ENCODE data around the gene IMMT.

The IMMT gene

GRCh38 chr2:86221066-86221684 lies 25.9 kb upstream of the IMMT start:
- peak; percentile 81 for DNase-seq (ENCODE audit: low read depth)
- peak; percentile 94 for TF ChIP-seq CTCF (IDR thresholded peaks at IDR 0.05; ENCODE audit: insufficient read depth, low read depth, low read length, missing control alignments)

GRCh38 chr2:86219896-86220295 lies 24.6 kb upstream of the IMMT start:
- no peak for DNase-seq (ENCODE audit: low read depth)
- TF ChIP-seq CTCF (IDR thresholded peaks at IDR 0.05; ENCODE audit: insufficient read depth, low read depth, low read length, missing control alignments): no peak
- H3K4me3 ChIP-seq (ENCODE audit: low read depth, low read length): no peak overlapping the region

More at GRCh38 chr2:86221066-86221684, 25.9 kb upstream of the IMMT start:
- no peak overlapping the region for H3K4me3 ChIP-seq (ENCODE audit: low read depth, low read length)

GRCh38 chr2:86218124-86218523 lies 22.9 kb upstream of the IMMT start:
- H3K4me3 ChIP-seq (ENCODE audit: low read depth, low read length): no peak overlapping the region
- no peak for DNase-seq (ENCODE audit: low read depth)

GRCh38 chr2:86216575-86217555 lies 21.6 kb upstream of the IMMT start:
- H3K4me3 ChIP-seq (ENCODE audit: low read depth, low read length): no peak overlapping the region
- DNase-seq (ENCODE audit: low read depth): no peak
- no peak for TF ChIP-seq CTCF (IDR thresholded peaks at IDR 0.05; ENCODE audit: insufficient read depth, low read depth, low read length, missing control alignments)

More at GRCh38 chr2:86218124-86218523, 22.9 kb upstream of the IMMT start:
- no peak for TF ChIP-seq CTCF (IDR thresholded peaks at IDR 0.05; ENCODE audit: insufficient read depth, low read depth, low read length, missing control alignments)

- TF ChIP-seq CTCF (IDR thresholded peaks at IDR 0.05; ENCODE audit: insufficient read depth, low read depth, low read length, missing control alignments): no peak
- H3K4me3 ChIP-seq (ENCODE audit: low read depth, low read length): no peak overlapping the region
- no peak for DNase-seq (ENCODE audit: low read depth)
These were observed 19.2 kb upstream of the IMMT start for GRCh38 chr2:86214503-86214832.

- H3K4me3 ChIP-seq (ENCODE audit: low read depth, low read length): no peak overlapping the region
- DNase-seq (ENCODE audit: low read depth): no peak
- TF ChIP-seq CTCF (IDR thresholded peaks at IDR 0.05; ENCODE audit: insufficient read depth, low read depth, low read length, missing control alignments): no peak
These were observed 18.6 kb upstream of the IMMT start for GRCh38 chr2:86213699-86214502.
